Fibroblast of peridontal ligament (primary cell): Measurements from ENCODE around the gene GGNBP2.
A peak's percentile ranks its signal among the peaks of the same experiment; 100 is the strongest.

Source experiments
- DNase-seq: peaks from one replicate; pipeline ENCODE4 v3.0.0-alpha.2; 2010; ENCODE audit errors: extremely low read depth

GGNBP2 gene

GRCh38 chr17:36629252-36629847, 84.6 kb downstream of the GGNBP2 start:
- peak; percentile 63 for DNase-seq

GRCh38 chr17:36629970-36630502, 85.3 kb downstream of the GGNBP2 start:
- no peak for DNase-seq

GRCh38 chr17:36631022-36631421, 86.3 kb downstream of the GGNBP2 start:
- no peak for DNase-seq

GRCh38 chr17:36632916-36633771, 88.4 kb downstream of the GGNBP2 start:
- no peak for DNase-seq
